ENCODE results near the gene BAIAP2.

BAIAP2 gene

DNA sequence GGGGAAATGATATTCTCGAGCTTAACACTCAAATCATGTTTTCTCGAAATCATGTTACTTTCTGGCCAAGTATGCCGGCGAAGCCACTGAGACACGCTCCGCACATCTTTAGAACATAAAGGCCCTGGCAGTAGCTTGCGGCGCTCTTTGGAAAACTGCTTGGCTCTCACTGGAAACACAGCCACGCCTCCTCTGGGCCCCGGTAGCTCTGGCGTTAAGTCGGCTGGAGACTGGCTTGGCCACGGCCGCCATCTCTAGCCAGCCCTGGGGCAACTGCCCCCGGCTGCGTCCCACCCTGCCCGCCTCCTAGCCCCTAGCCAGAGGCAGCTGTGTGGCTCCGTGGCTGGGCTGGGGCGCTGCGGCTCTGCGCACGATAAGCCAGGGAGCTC, 9.2 kb upstream of the BAIAP2 start:
- TF ChIP-seq, protein P1, sequence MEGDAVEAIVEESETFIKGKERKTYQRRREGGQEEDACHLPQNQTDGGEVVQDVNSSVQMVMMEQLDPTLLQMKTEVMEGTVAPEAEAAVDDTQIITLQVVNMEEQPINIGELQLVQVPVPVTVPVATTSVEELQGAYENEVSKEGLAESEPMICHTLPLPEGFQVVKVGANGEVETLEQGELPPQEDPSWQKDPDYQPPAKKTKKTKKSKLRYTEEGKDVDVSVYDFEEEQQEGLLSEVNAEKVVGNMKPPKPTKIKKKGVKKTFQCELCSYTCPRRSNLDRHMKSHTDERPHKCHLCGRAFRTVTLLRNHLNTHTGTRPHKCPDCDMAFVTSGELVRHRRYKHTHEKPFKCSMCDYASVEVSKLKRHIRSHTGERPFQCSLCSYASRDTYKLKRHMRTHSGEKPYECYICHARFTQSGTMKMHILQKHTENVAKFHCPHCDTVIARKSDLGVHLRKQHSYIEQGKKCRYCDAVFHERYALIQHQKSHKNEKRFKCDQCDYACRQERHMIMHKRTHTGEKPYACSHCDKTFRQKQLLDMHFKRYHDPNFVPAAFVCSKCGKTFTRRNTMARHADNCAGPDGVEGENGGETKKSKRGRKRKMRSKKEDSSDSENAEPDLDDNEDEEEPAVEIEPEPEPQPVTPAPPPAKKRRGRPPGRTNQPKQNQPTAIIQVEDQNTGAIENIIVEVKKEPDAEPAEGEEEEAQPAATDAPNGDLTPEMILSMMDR (conservative IDR thresholded peaks at IDR 0.05; ENCODE audit: low read length), result no peak
- no peak for TF ChIP-seq EZH2phosphoT487 (IDR thresholded peaks at IDR 0.05; ENCODE audit: borderline replicate concordance)
- no peaks in the 10 kb centered on the region for H4K20me1 ChIP-seq (ENCODE audit: insufficient read depth, low read length, poor library complexity, severe bottlenecking)
- H3K4me1 ChIP-seq (ENCODE audit: insufficient read depth, low read length, poor library complexity, severe bottlenecking), result no peaks in the 10 kb centered on the region
- H2AFZ ChIP-seq (ENCODE audit: low read length), result no peak overlapping the region
- H3K4me2 ChIP-seq (ENCODE audit: low read depth, low read length, poor library complexity, severe bottlenecking), result no peak overlapping the region
- H3K9me3 ChIP-seq (ENCODE audit: insufficient read depth, low read depth, low read length), result no peaks in the 10 kb centered on the region
- no peaks in the 10 kb centered on the region for H3K36me3 ChIP-seq (ENCODE audit: insufficient read depth, low read length)
- H3K79me2 ChIP-seq (ENCODE audit: insufficient read depth, low read length), result no peaks in the 10 kb centered on the region
- H3K9me2 ChIP-seq (replicated peaks; ENCODE audit: low read depth, low read length), result no peaks in the 10 kb centered on the region
- no peak overlapping the region for H3K4me3 ChIP-seq (ENCODE audit: low read length, poor library complexity, severe bottlenecking)
- H3K27me3 ChIP-seq (ENCODE audit: insufficient read depth, low read length, poor library complexity, severe bottlenecking), result no peaks in the 10 kb centered on the region
- no peaks in the 10 kb centered on the region for H3F3A ChIP-seq (ENCODE audit: low read depth)
- no peak overlapping the region for H3K9ac ChIP-seq (ENCODE audit: low read depth, low read length, poor library complexity, severe bottlenecking)

DNA sequence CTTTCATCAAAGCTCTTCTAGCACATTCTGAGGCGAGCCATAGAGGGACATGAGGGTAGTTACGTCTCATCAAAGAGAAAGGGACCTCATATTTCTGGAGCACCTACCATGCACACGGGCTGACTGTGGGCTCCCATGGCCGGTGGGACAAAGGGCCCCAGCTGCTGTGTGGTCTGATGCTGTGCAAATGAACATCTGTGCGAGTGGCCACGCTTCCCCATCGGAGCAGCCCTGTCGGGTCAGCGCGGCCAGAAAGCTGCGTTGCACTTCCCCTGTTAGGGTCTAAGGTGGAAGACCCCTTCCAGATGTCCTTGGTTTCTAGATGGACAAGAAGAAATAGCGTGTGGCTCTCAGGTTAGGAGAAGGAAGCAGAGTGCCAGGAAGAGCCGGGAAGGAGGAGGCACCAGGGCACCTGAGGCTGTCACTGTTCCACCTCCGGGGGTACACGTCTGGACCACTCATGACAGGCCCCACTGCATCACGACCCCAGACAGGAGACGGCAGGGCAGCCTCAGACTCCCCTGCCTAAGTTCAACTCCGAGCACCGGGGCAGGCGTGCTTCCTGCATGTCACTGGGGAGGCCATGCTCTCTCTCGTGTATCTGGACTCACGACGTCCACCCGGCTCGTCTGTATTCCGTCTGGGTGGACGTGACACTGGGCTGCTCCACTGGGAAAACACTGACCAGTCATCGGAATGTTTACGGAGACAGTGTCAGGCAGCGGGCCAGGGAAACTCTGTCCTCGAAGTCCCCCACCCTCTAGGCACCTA, 8.5 kb upstream of the BAIAP2 start:
- Histone ChIP-seq H3K9ac (ENCODE audit: low read depth, low read length, poor library complexity, severe bottlenecking) (no peak overlapping the region), H3K36me3 (ENCODE audit: insufficient read depth, low read length) (no peaks in the 10 kb centered on the region), H3K4me3 (ENCODE audit: low read length, poor library complexity, severe bottlenecking) (no peak overlapping the region), H3K9me3 (ENCODE audit: insufficient read depth, low read depth, low read length) (no peaks in the 10 kb centered on the region), H2AFZ (ENCODE audit: low read length) (no peak overlapping the region), H3K4me1 (ENCODE audit: insufficient read depth, low read length, poor library complexity, severe bottlenecking) (no peaks in the 10 kb centered on the region), H3K27me3 (ENCODE audit: insufficient read depth, low read length, poor library complexity, severe bottlenecking) (no peaks in the 10 kb centered on the region), H4K20me1 (ENCODE audit: insufficient read depth, low read length, poor library complexity, severe bottlenecking) (no peaks in the 10 kb centered on the region), H3K79me2 (ENCODE audit: insufficient read depth, low read length) (no peaks in the 10 kb centered on the region), H3F3A (ENCODE audit: low read depth) (no peaks in the 10 kb centered on the region), H3K4me2 (ENCODE audit: low read depth, low read length, poor library complexity, severe bottlenecking) (no peak overlapping the region), H3K9me2 (replicated peaks; ENCODE audit: low read depth, low read length) (no peaks in the 10 kb centered on the region)
- no peak for TF ChIP-seq EZH2phosphoT487 (IDR thresholded peaks at IDR 0.05; ENCODE audit: borderline replicate concordance)
- TF ChIP-seq, protein P1 (conservative IDR thresholded peaks at IDR 0.05; ENCODE audit: low read length), result no peak

DNA sequence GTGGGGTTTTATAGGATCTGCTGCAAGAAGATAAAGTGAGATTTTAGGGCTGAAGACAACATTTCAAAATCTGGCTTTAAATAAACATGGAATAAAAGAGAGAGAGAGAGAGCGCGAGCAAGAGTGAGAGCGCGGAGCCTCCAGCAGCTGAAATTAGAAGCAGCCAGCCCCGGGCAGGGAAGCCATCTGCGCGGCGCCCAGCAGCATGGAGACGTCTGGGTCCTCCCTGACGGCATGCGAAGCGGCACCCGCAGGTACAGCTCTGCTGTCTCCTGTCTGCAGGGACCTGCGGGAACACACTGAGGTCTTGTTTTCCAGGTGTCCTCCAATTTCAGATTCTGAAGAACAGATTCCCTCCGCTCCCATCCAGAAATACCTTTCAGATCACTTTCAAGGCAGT, 7.9 kb upstream of the BAIAP2 start:
- Histone ChIP-seq H3K9me2 (replicated peaks; ENCODE audit: low read depth, low read length) (no peaks in the 10 kb centered on the region), H4K20me1 (ENCODE audit: insufficient read depth, low read length, poor library complexity, severe bottlenecking) (no peaks in the 10 kb centered on the region), H3K9ac (ENCODE audit: low read depth, low read length, poor library complexity, severe bottlenecking) (no peak overlapping the region), H3K4me1 (ENCODE audit: insufficient read depth, low read length, poor library complexity, severe bottlenecking) (no peaks in the 10 kb centered on the region), H2AFZ (ENCODE audit: low read length) (no peak overlapping the region), H3K79me2 (ENCODE audit: insufficient read depth, low read length) (no peaks in the 10 kb centered on the region), H3K9me3 (ENCODE audit: insufficient read depth, low read depth, low read length) (no peaks in the 10 kb centered on the region), H3K27me3 (ENCODE audit: insufficient read depth, low read length, poor library complexity, severe bottlenecking) (no peaks in the 10 kb centered on the region), H3K36me3 (ENCODE audit: insufficient read depth, low read length) (no peaks in the 10 kb centered on the region), H3K4me3 (ENCODE audit: low read length, poor library complexity, severe bottlenecking) (no peak overlapping the region), H3K4me2 (ENCODE audit: low read depth, low read length, poor library complexity, severe bottlenecking) (no peak overlapping the region), H3F3A (ENCODE audit: low read depth) (no peaks in the 10 kb centered on the region)
- TF ChIP-seq, protein P1 (conservative IDR thresholded peaks at IDR 0.05; ENCODE audit: low read length), result no peak
- no peak for TF ChIP-seq EZH2phosphoT487 (IDR thresholded peaks at IDR 0.05; ENCODE audit: borderline replicate concordance)

Measured in Loucy (cell line).